ENCODE data around the gene CCDC182.

The CCDC182 gene

GRCh38 chr17:57697891-57698711 is 47.0 kb downstream of the CCDC182 start:
- peak; percentile 16 for DNase-seq (ENCODE audit: low read depth)

DNA sequence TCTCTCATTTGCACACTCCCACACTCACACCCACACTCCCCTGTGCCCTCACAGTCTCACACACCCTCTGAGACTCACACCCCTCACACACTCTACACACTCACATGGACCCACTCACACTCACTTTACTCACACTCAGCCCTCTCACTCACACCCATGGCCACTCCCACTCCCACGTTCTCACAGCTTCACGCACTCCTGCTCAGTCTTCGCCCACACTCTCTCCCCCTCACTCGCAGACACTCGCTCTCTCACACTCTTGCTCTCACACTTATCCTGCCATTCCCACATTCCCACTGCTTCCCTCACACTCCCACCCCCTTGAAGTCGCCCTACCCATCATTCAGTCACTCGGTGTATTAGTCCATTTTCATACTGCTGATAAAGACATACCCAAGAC is 47.9 kb downstream of the CCDC182 start:
- no peak for DNase-seq (ENCODE audit: low read depth)

DNA sequence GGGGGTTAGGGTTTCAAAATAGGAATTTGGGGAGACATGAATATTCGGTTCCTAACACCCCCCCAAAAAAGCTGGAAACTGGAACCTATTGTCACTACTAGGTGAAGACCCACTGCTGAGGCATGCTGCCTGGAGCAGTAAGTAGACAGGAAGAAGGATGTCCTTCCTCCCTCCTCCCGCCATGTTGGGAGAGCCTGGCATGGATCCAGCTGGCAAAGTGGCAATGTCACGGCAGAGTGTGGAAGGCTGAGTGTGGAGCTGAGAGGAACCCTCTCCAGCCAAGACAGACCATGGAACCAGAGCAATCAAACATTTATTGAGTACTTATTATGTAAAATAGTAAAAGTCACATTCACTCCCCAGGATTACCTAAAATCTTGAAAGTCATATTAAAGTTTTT is 49.0 kb downstream of the CCDC182 start:
- DNase-seq (ENCODE audit: low read depth) = no peak
